ENCODE measurements around the gene RGS7BP. TPM values are rescaled to one million over a fixed set of nuclear protein-coding genes. Genes with fewer than 3 reads are reported as not detected.

Gene RGS7BP
- polyA plus RNA-seq, 1 experiment, result 0.63 TPM

GRCh38 chr5:64659289-64659688 is 153.5 kb downstream of the RGS7BP start:
- ChIA-PET CTCF (interaction anchor here (0.6 to 1.2 kb wide), 3 partner anchors 10 to 47 kb away, joined by 3 to 4 read pairs (median 3); no protein-coding TSS in a partner anchor), POLR2A (no interaction called here)
- Histone ChIP-seq H3K36me3 (ENCODE audit: control insufficient read depth, insufficient read depth, low read length) (no peaks in the 10 kb centered on the region), H3K27me3 (ENCODE audit: control insufficient read depth, insufficient read depth, low read length) (no peaks in the 10 kb centered on the region; the same call in 1 of the 2 replicates), H3K4me3 (ENCODE audit: low read depth, low read length) (no peak overlapping the region)
- TF ChIP-seq CTCF (IDR thresholded peaks at IDR 0.05; ENCODE audit: insufficient read depth, low read depth, low read length), result no peak
- no peak for DNase-seq (ENCODE audit: low read depth)

Small RNA genes within 50 kb of the gene (small RNA-seq; reads per million reads assigned to genes)
- gene RN7SL169P (ENCODE audit: insufficient read length, low read depth, low replicate concordance) (not detected), gene RNU6-294P (ENCODE audit: insufficient read length, low read depth, low replicate concordance) (not detected)

Other genes with a start within 250 kb of the RGS7BP start
- not detected in 2 replicates for gene SHISAL2B, start 184.5 kb downstream of the RGS7BP start, polyA plus RNA-seq (2011; rRNA removed)

Data from BJ (cell line).